Osteocyte (in vitro differentiated cells): ENCODE data around the gene NPAT. TPM values are rescaled to one million over a fixed set of nuclear protein-coding genes. Genes with fewer than 3 reads are reported as not detected.

Experiments used
- DNase-seq: peaks from one replicate; pipeline ENCODE4 v3.0.0; 2021; ENCODE audit warnings: mixed read lengths; ENCODE audit not compliant: unreplicated experiment; ENCODE audit errors: extremely low spot score
- H3K27ac Mint-ChIP-seq: one replicate; pipeline ENCODE4 v1.8.0; 2021; ENCODE audit warnings: mild to moderate bottlenecking, mixed read lengths; ENCODE audit not compliant: unreplicated experiment
- H3K27me3 Mint-ChIP-seq: one replicate; pipeline ENCODE4 v1.8.0; 2021; ENCODE audit warnings: mixed read lengths; ENCODE audit not compliant: unreplicated experiment
- H3K36me3 Mint-ChIP-seq: one replicate; pipeline ENCODE4 v1.8.0; 2021; ENCODE audit warnings: mixed read lengths; ENCODE audit not compliant: unreplicated experiment
- H3K4me1 Mint-ChIP-seq: one replicate; pipeline ENCODE4 v1.8.0; 2021; ENCODE audit warnings: mixed read lengths; ENCODE audit not compliant: unreplicated experiment
- H3K4me3 Mint-ChIP-seq: one replicate; pipeline ENCODE4 v1.8.0; 2021; ENCODE audit warnings: mild to moderate bottlenecking, moderate library complexity, mixed read lengths; ENCODE audit not compliant: unreplicated experiment
- H3K9me3 Mint-ChIP-seq: one replicate; pipeline ENCODE4 v1.8.0; 2021; ENCODE audit warnings: mixed read lengths; ENCODE audit not compliant: unreplicated experiment
- total RNA-seq: library from RNA; stranded (reverse); gene quantifications from 2 replicates; pipeline ENCODE4 v1.2.1, GENCODE V29; 2021
- TF ChIP-seq, protein P1 (sequence below): fragments of 200-600 bp; sonication (generic); IDR thresholded peaks from 2 replicates; pipeline ENCODE4 v1.5.0; 2021; ENCODE audit warnings: antibody characterized with exemption, mild to moderate bottlenecking, moderate library complexity

Gene NPAT
- total RNA-seq, 1 donor from 2014 or later, result 15.8 TPM

DNA sequence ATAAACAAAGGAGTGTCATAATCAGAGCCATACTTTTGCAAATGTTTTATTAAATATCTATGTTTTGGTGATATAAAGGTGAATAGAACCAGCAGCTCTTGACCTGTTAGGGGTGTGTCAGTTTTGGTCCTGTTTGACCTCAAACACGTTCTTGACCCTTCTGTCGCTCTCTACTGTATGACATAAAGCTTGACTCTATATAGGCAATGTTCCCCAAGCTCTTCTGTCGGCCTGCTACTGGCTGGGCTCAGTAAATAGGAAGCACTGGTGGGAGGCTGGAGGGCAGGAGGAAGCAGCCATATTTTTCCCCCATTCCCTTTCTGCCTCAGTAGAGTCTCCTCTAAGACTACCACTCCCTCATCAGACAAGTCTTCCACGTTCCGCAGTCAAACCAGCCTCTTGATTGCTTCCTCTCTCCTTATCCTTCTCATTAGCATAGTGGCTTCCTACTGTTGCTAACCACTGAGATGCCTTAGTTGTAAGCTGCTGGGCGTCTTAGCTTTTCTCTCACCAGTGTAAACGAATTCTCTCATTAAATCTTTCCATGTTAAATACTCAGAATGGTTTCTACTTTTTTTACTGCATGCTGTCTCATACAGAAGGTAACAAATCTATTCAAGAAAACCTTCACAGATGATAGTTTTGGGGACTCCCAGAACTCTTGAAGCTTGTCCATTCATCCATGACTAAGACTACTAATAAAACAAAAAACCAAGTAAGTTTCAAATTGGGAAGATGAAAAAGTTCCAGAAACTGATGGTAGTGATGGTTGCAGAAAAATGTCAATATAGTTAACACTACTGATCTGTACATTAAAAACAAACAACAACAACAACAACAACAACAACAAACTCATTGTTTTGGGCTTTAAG is 3.3 kb downstream of the NPAT start:
- no peak for DNase-seq
- no peak overlapping the region for H3K4me3 Mint-ChIP-seq
- no peaks in the 10 kb centered on the region for H3K27me3 Mint-ChIP-seq
- H3K4me1 Mint-ChIP-seq, result peaks cover 25% of the 10 kb centered on the region
- TF ChIP-seq, protein P1, sequence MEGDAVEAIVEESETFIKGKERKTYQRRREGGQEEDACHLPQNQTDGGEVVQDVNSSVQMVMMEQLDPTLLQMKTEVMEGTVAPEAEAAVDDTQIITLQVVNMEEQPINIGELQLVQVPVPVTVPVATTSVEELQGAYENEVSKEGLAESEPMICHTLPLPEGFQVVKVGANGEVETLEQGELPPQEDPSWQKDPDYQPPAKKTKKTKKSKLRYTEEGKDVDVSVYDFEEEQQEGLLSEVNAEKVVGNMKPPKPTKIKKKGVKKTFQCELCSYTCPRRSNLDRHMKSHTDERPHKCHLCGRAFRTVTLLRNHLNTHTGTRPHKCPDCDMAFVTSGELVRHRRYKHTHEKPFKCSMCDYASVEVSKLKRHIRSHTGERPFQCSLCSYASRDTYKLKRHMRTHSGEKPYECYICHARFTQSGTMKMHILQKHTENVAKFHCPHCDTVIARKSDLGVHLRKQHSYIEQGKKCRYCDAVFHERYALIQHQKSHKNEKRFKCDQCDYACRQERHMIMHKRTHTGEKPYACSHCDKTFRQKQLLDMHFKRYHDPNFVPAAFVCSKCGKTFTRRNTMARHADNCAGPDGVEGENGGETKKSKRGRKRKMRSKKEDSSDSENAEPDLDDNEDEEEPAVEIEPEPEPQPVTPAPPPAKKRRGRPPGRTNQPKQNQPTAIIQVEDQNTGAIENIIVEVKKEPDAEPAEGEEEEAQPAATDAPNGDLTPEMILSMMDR, result no peak
- H3K36me3 Mint-ChIP-seq, result no peaks in the 10 kb centered on the region
- H3K9me3 Mint-ChIP-seq, result no peaks in the 10 kb centered on the region
- H3K27ac Mint-ChIP-seq, result no peak overlapping the region

DNA sequence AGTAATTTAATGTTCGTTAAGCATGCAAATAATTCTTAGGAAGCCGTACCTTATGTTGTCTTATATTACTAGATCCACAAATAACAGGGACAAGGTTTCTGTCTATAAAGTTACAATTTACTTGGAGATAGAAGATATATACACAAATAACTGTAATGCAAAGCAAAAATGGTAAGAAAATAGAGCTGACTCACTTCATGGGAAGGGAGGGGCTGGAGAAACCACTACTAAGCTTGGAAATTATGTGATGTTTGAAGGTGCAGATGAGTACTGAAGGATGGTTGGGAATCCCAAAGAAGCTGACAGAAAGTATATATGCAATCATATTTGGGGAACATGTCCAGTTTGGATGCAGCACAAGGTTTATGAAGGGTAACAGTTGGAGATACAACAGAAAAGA is 4.0 kb downstream of the NPAT start:
- Mint-ChIP-seq H3K9me3 (no peaks in the 10 kb centered on the region), H3K27me3 (no peaks in the 10 kb centered on the region), H3K4me1 (peaks cover 25% of the 10 kb centered on the region), H3K4me3 (no peak overlapping the region), H3K36me3 (peaks cover 4% of the 10 kb centered on the region), H3K27ac (no peak overlapping the region)
- DNase-seq, result no peak
- TF ChIP-seq, protein P1, result no peak

DNA sequence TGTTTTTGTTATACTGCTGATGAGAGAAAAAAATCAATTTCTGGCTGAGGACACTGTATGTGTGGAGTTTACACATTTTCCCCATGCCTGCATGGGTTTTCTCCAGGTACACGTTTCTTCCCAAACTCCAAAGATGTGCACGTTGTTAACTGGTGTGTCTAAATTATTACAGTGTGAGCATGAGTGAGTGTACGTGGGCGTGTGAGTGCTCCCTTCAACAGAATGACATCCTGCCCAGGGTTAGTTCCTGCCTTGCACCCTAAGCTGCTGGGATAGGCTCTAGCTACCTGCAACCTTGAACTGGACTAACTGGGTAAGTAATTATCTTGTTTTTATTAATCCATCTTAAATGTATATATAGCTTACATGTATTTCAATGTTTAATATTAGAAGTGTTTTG is 5.5 kb downstream of the NPAT start:
- no peaks in the 10 kb centered on the region for H3K9me3 Mint-ChIP-seq

GRCh38 chr11:108213784-108214183 is 8.7 kb downstream of the NPAT start:
- TF ChIP-seq, protein P1, result no peak
- Mint-ChIP-seq H3K4me3 (no peak overlapping the region), H3K27ac (no peak overlapping the region), H3K36me3 (peaks cover 28% of the 10 kb centered on the region), H3K9me3 (peaks cover 4% of the 10 kb centered on the region), H3K27me3 (no peaks in the 10 kb centered on the region), H3K4me1 (peaks cover 4% of the 10 kb centered on the region)
- no peak for DNase-seq

More for the DNA sequence above, 5.5 kb downstream of the NPAT start:
- Mint-ChIP-seq H3K27me3 (no peaks in the 10 kb centered on the region), H3K4me1 (peaks cover 25% of the 10 kb centered on the region), H3K36me3 (peaks cover 12% of the 10 kb centered on the region), H3K27ac (no peak overlapping the region), H3K4me3 (no peak overlapping the region)
- TF ChIP-seq, protein P1, result no peak
- no peak for DNase-seq

DNA sequence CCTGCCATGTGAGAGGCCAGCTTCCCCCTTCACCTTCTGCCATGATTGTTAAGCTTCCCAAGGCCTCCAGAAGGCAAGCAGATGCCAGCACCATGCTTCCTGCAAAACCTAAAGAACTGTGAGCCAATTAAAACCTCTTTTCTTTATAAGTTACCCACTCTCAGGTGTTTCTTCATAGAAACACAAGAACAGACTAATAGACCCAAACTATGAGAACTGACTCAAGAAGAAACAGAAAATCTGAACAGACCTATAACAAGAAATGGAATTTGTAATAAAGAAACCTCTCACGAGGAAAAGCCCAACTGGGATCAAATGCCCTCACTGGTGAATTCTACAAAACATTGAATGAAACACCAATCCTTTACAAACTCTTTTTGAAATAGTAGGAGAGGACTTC is 12.0 kb downstream of the NPAT start:
- Mint-ChIP-seq H3K27ac (no peak overlapping the region), H3K9me3 (peaks cover 4% of the 10 kb centered on the region), H3K4me1 (no peaks in the 10 kb centered on the region), H3K27me3 (no peaks in the 10 kb centered on the region), H3K36me3 (peaks cover 41% of the 10 kb centered on the region), H3K4me3 (no peak overlapping the region)
- TF ChIP-seq, protein P1, result no peak
- DNase-seq, result no peak
